K562 (cell line): Measurements from ENCODE around the gene MAGI3. TPM values are rescaled to one million over a fixed set of nuclear protein-coding genes. Genes with fewer than 3 reads are reported as not detected.

Experiments
- ATAC-seq: fragments of 200-7000 bp; cut with Tn5 transposase; 3 replicates; pipeline ENCODE4 v1.9.1; 2020; ENCODE audit warnings: moderate library complexity
- BruUV-seq: library from RNA; stranded (reverse); fragments of 400-500 nt; replicated peaks from 2 replicates; lab custom pipeline; 2021; lab: Mats Ljungman, UMichigan
- CTCF ChIA-PET: fragments of 300-600 bp; formaldehyde crosslinking; extraction: SDS; loops from one replicate; lab custom pipeline; 2021; ENCODE audit warnings: low intra/inter-chr PET ratio; lab: Yijun Ruan, JAX
- POLR2A ChIA-PET: fragments of 300-600, 350-650 bp; sonication (Branson Sonifier 250); formaldehyde crosslinking; extraction: SDS; loops from one replicate; lab custom pipeline; 2021; ENCODE audit warnings: antibody characterized with exemption, inconsistent platforms; lab: Yijun Ruan, JAX
- DNase-seq, 4 experiments: peaks; one replicate each; pipeline versions ENCODE4 v3.0.0 to v3.0.0-alpha.2; 2011 to 2018; ENCODE audit warnings: low spot score in 3 of 4, mixed read lengths in 3 of 4; ENCODE audit errors: extremely low read depth in 1 of 4
- FAIRE-seq: peaks from 2 replicates; lab custom pipeline; 2011; peaks lifted over from hg19 to GRCh38; lab: Jason Lieb, UNC
- H2AFZ ChIP-seq: 2 replicates; pipeline ENCODE4 v1.6.0; 2011; ENCODE audit warnings: low read depth, low read length, control low read depth, inconsistent platforms
- H3K27ac ChIP-seq: fragments of 200-600 bp; 3 replicates; pipeline ENCODE4 v1.8.0; 2011; ENCODE audit warnings: low read depth, mild to moderate bottlenecking, control low read depth, inconsistent platforms, low read length, moderate library complexity, mixed read lengths; ENCODE audit errors: extremely low read depth
- H3K27me3 ChIP-seq, 2 experiments: fragments of 300-600 bp in 1 of 2; 2 replicates in 1 of 2; 3 replicates in 1 of 2; pipeline versions ENCODE4 v1.6.0 to v1.8.0; 2011; ENCODE audit warnings: inconsistent platforms in 2 of 2, low read length in 2 of 2, mild to moderate bottlenecking in 1 of 2, mixed read lengths in 1 of 2, moderate library complexity in 1 of 2; ENCODE audit not compliant: control insufficient read depth in 2 of 2, insufficient read depth in 2 of 2
- H3K36me3 ChIP-seq: fragments of 300-600 bp; 3 replicates; pipeline ENCODE4 v1.8.0; 2011; ENCODE audit warnings: mild to moderate bottlenecking, low read length, inconsistent platforms; ENCODE audit not compliant: control insufficient read depth, insufficient read depth
- H3K4me1 ChIP-seq, 2 experiments: fragments of 200-600 bp in 1 of 2; replicated peaks in 1 of 2; 2 replicates in 1 of 2; 3 replicates in 1 of 2; pipeline versions ENCODE4 v1.5.1 to v1.8.0; 2011; ENCODE audit warnings: inconsistent platforms in 2 of 2, low read length in 2 of 2, mild to moderate bottlenecking in 1 of 2, mixed read lengths in 1 of 2, moderate library complexity in 1 of 2; ENCODE audit not compliant: control insufficient read depth in 2 of 2, insufficient read depth in 2 of 2
- H3K4me2 ChIP-seq: 2 replicates; pipeline ENCODE4 v1.6.1; 2011; ENCODE audit warnings: low read length, control low read depth, inconsistent platforms, mixed read lengths; ENCODE audit not compliant: insufficient read depth
- H3K4me3 ChIP-seq: fragments of 200-600 bp; sonication (generic), shearing (Covaris generic); 2 replicates; pipeline ENCODE4 v1.5.1; 2016; ENCODE audit warnings: control low read depth, inconsistent platforms
- H3K79me2 ChIP-seq: fragments of 200-600 bp; 3 replicates; pipeline ENCODE4 v1.8.0; 2011; ENCODE audit warnings: low read length, inconsistent platforms; ENCODE audit not compliant: control insufficient read depth, insufficient read depth
- H3K9ac ChIP-seq, 2 experiments: 2 replicates each; pipeline versions ENCODE4 v1.6.0 to v1.6.1; 2011; ENCODE audit warnings: low read depth in 2 of 2, low read length in 2 of 2, control low read depth in 1 of 2, inconsistent platforms in 1 of 2, mild to moderate bottlenecking in 1 of 2, mixed read lengths in 1 of 2; ENCODE audit not compliant: insufficient read depth in 1 of 2
- H3K9me1 ChIP-seq: one replicate; pipeline ENCODE4 v1.6.0; 2011; ENCODE audit warnings: inconsistent platforms, mild to moderate bottlenecking, low read length, moderate library complexity; ENCODE audit not compliant: control insufficient read depth, insufficient read depth
- H3K9me3 ChIP-seq: replicated peaks from 2 replicates; pipeline ENCODE4 v1.5.1; 2011; ENCODE audit warnings: low read depth, low read length, inconsistent platforms; ENCODE audit not compliant: control insufficient read depth, insufficient read depth
- H4K20me1 ChIP-seq: replicated peaks from 2 replicates; pipeline ENCODE4 v1.6.1; 2011; ENCODE audit warnings: low read length, inconsistent platforms, mixed read lengths; ENCODE audit not compliant: control insufficient read depth, insufficient read depth
- CAMTA2 ChIP-seq: fragments of 250-450 bp; sonication (Bioruptor Pico); conservative IDR thresholded peaks from 2 replicates; pipeline ENCODE4 v1.5.1; 2022
- CBFA2T3 ChIP-seq: fragments of 450-650 bp; IDR thresholded peaks from 2 replicates; pipeline ENCODE4 v1.6.1; 2017
- CBX2 ChIP-seq: fragments of 200-600 bp; sonication (generic); IDR thresholded peaks from one replicate; pipeline ENCODE4 v1.6.1; 2012; ENCODE audit warnings: mild to moderate bottlenecking, low read length, inconsistent platforms; ENCODE audit not compliant: insufficient read depth, poor library complexity, severe bottlenecking
- ELK1 ChIP-seq: sonication (generic); formaldehyde crosslinking; IDR thresholded peaks from 2 replicates; pipeline ENCODE4 v1.8.1; 2022; ENCODE audit warnings: missing genetic modification reagents
- ESRRA ChIP-seq: fragments of 450-650 bp; IDR thresholded peaks from 2 replicates; pipeline ENCODE4 v1.6.1; 2014; ENCODE audit warnings: low read depth, mild to moderate bottlenecking, moderate library complexity, borderline replicate concordance
- KDM5B ChIP-seq: fragments of 200-600 bp; sonication (generic); IDR thresholded peaks from 2 replicates; pipeline ENCODE4 v1.6.1; 2012; ENCODE audit warnings: low read depth, mild to moderate bottlenecking, moderate library complexity, low read length, control low read depth, inconsistent platforms; ENCODE audit not compliant: insufficient replicate concordance
- NFIX ChIP-seq: fragments of 250-450 bp; sonication (Bioruptor Pico); IDR thresholded peaks from 2 replicates; pipeline ENCODE4 v1.4.0; 2020; ENCODE audit warnings: low read depth, mild to moderate bottlenecking, moderate library complexity
- POLR3A ChIP-seq: IDR thresholded peaks from 2 replicates; pipeline ENCODE4 v1.6.1; 2011; ENCODE audit warnings: borderline replicate concordance, mild to moderate bottlenecking, moderate library complexity; ENCODE audit not compliant: insufficient read length, insufficient read depth; ENCODE audit errors: extremely low read depth
- STAG1 ChIP-seq: sonication (generic); formaldehyde crosslinking; IDR thresholded peaks from 2 replicates; pipeline ENCODE4 v1.5.0; 2020; ENCODE audit warnings: missing genetic modification reagents, borderline replicate concordance
- XRCC4 ChIP-seq: IDR thresholded peaks from one replicate; pipeline ENCODE4 v1.6.1; 2011; ENCODE audit not compliant: insufficient read depth, insufficient read length; ENCODE audit errors: extremely low read depth
- WGBS: fragments of 100-300 bp; shearing (Covaris generic); methylation state at CpG from one replicate; pipeline ENCODE4 v1.1.6; 2016; ENCODE audit warnings: low coverage, mixed read lengths; ENCODE audit not compliant: insufficient coverage; ENCODE audit errors: missing lambda C conversion rate; 5-methylcytosine and 5-hydroxymethylcytosine counted together
- in situ Hi-C: fragments of 300-500 bp; cut with MboI; formaldehyde crosslinking; loops from 4 replicates; pipeline ENCODE4 v1.15.0; 2018; ENCODE audit warnings: inconsistent platforms, mixed read lengths
- intact Hi-C: fragments of 100-400 bp; cut with micrococcal nuclease; formaldehyde crosslinking; loops from 2 replicates; pipeline ENCODE4 v1.14.2; 2022
- polyA plus RNA-seq, 8 experiments: library from polyadenylated mRNA; depleted of rRNA in 4 of 8; stranded (reverse) in 5 of 8; unstranded in 3 of 8; fragments of >200 nt; fragmentation: Nextera tagmentation in 2 of 8; fragmentation: Illumina TruSeq in 1 of 8; extraction: Ambion mirVana in 2 of 8; extraction: Trizol in 1 of 8; gene quantifications; 2 replicates each; pipeline versions ENCODE4 v1.2.1 to v1.2.3, GENCODE V29; 2011 to 2014; ENCODE audit warnings: inconsistent platforms in 1 of 8, missing spikeins in 1 of 8
- total RNA-seq, 7 experiments: library from RNA; depleted of rRNA in 6 of 7; stranded (reverse); fragments of >200 nt in 6 of 7; fragmentation: Illumina TruSeq in 2 of 7; extraction: Trizol in 2 of 7; gene quantifications; 2 replicates each; pipeline versions ENCODE4 v1.2.1 to v1.2.3, GENCODE V29; 2011 to 2021; ENCODE audit warnings: low replicate concordance in 1 of 7

Gene MAGI3
- total and polyA plus RNA-seq, 9 of the 15 experiments (the other 6 are each of a cell fraction or from before 2014, with no cell fraction given): 1.0 to 8.6 (median 5.5) TPM

GRCh38 chr1:113647164-113647563 lies 256.8 kb downstream of the MAGI3 start:
- no peak overlapping the region for H3K4me3 ChIP-seq

More at GRCh38 chr1:113647164-113647563, 256.8 kb downstream of the MAGI3 start:
- H3K4me2 ChIP-seq: no peak overlapping the region
- no peak overlapping the region for H2AFZ ChIP-seq
- in situ Hi-C loops: no loop called here
- no peak for TF ChIP-seq KDM5B
- TF ChIP-seq STAG1 (CRISPR knock-in tag): no peak
- TF ChIP-seq XRCC4: no peak
- no peak for TF ChIP-seq ESRRA
- no peak for TF ChIP-seq NFIX
- TF ChIP-seq ELK1 (CRISPR knock-in tag): no peak
- TF ChIP-seq CBX2: no peak
- TF ChIP-seq CBFA2T3: no peak
- no peak for TF ChIP-seq CAMTA2
- TF ChIP-seq POLR3A: no peak
- TF ChIP-seq, all 486 proteins: peak for 0
- H3K27me3 ChIP-seq: no peaks in the 10 kb centered on the region
- H3K79me2 ChIP-seq: no peaks in the 10 kb centered on the region
- FAIRE-seq (no peak), DNase-seq (no peak), ATAC-seq (no peak)
- POLR2A ChIA-PET: interaction anchor here (1.0 kb wide), 1 partner anchor 65 kb away, joined by 4 read pairs; no protein-coding TSS in a partner anchor
- WGBS: 26% methylated on average over 1 of the region's 1 CpG
- no peak overlapping the region for H3K9ac ChIP-seq
- no TSS peak for BruUV-seq
- intact Hi-C loops: no loop called here
- CTCF ChIA-PET: no interaction called here
- no peaks in the 10 kb centered on the region for H3K4me1 ChIP-seq
- H4K20me1 ChIP-seq: no peaks in the 10 kb centered on the region
- no peak overlapping the region for H3K27ac ChIP-seq
- no peaks in the 10 kb centered on the region for H3K9me3 ChIP-seq
- H3K9me1 ChIP-seq: no peaks in the 10 kb centered on the region
- no peaks in the 10 kb centered on the region for H3K36me3 ChIP-seq
